ENCODE results near the gene ZNF526. TPM values are rescaled to one million over a fixed set of nuclear protein-coding genes. Genes with fewer than 3 reads are reported as not detected.

The ZNF526 gene
- total and polyA plus RNA-seq, 9 of the 15 experiments (the other 6 are each of a cell fraction or from before 2014, with no cell fraction given): 1.3 to 17.9 (median 6.2) TPM

GRCh38 chr19:42268142-42268703 lies 48.1 kb downstream of the ZNF526 start (continued):
- TF ChIP-seq CTCFL (IDR thresholded peaks at IDR 0.05; ENCODE audit: borderline replicate concordance, insufficient read depth, low read depth, low read length, poor library complexity, severe bottlenecking): no peak
- TF ChIP-seq TFAP4 (CRISPR knock-in tag; IDR thresholded peaks at IDR 0.05; ENCODE audit: borderline replicate concordance): peak; percentile 42; the same call in 1 of the 2 replicates
- TF ChIP-seq ETS2 (tag; IDR thresholded peaks at IDR 0.05; ENCODE audit: borderline replicate concordance, poor library complexity, severe bottlenecking): no peak
- TF ChIP-seq GTF2A2 (tag; IDR thresholded peaks at IDR 0.05): no peak
- TF ChIP-seq FOXM1 (IDR thresholded peaks at IDR 0.05; ENCODE audit: low read depth): no peak
- no peak for TF ChIP-seq FOXM1 (CRISPR knock-in tag; IDR thresholded peaks at IDR 0.05; ENCODE audit: low read depth)
- peak; percentile 53 for TF ChIP-seq BHLHE40 (IDR thresholded peaks at IDR 0.05; ENCODE audit: low read length)
- TF ChIP-seq MTF1 (CRISPR knock-in tag; IDR thresholded peaks at IDR 0.05; ENCODE audit: borderline replicate concordance): 0 out of 2 replicates have a peak, but pooled peaks have one; percentile 13
- TF ChIP-seq MITF (IDR thresholded peaks at IDR 0.05): no peak
- no peak for TF ChIP-seq ZBTB34 (CRISPR knock-in tag; IDR thresholded peaks at IDR 0.05)
- peak in 1 of 2 experiments; percentile 53; a peak in 2 of 4 replicates for TF ChIP-seq RCOR1 (IDR thresholded peaks at IDR 0.05; ENCODE audit: borderline replicate concordance in 1 of 2, low read depth in 2 of 2, low read length in 2 of 2)

Data from K562 (cell line).